Glutamatergic neuron (in vitro differentiated cells): ENCODE measurements around the gene BTBD9. TPM values are rescaled to one million over a fixed set of nuclear protein-coding genes. Genes with fewer than 3 reads are reported as not detected.

Source experiments
- DNase-seq: peaks from one replicate; pipeline ENCODE4 v3.0.0; 2022
- H3K27ac Mint-ChIP-seq: one replicate; pipeline ENCODE4 v1.8.0; 2020; ENCODE audit warnings: mild to moderate bottlenecking, mixed read lengths, inconsistent platforms; ENCODE audit not compliant: unreplicated experiment
- H3K27me3 Mint-ChIP-seq: one replicate; pipeline ENCODE4 v1.8.0; 2020; ENCODE audit warnings: mild to moderate bottlenecking, moderate library complexity, mixed read lengths, inconsistent platforms; ENCODE audit not compliant: unreplicated experiment
- H3K36me3 Mint-ChIP-seq: one replicate; pipeline ENCODE4 v1.8.0; 2020; ENCODE audit warnings: mild to moderate bottlenecking, mixed read lengths, inconsistent platforms; ENCODE audit not compliant: unreplicated experiment
- H3K4me1 Mint-ChIP-seq: one replicate; pipeline ENCODE4 v1.8.0; 2020; ENCODE audit warnings: mild to moderate bottlenecking, low read depth, mixed read lengths, inconsistent platforms; ENCODE audit not compliant: unreplicated experiment
- H3K4me3 Mint-ChIP-seq: one replicate; pipeline ENCODE4 v1.8.0; 2020; ENCODE audit warnings: mild to moderate bottlenecking, mixed read lengths, inconsistent platforms; ENCODE audit not compliant: unreplicated experiment
- H3K9me3 Mint-ChIP-seq: one replicate; pipeline ENCODE4 v1.8.0; 2020; ENCODE audit warnings: mild to moderate bottlenecking, moderate library complexity, mixed read lengths, inconsistent platforms; ENCODE audit not compliant: unreplicated experiment
- CTCF ChIP-seq: fragments of 200-600 bp; sonication (generic); IDR thresholded peaks from one replicate; pipeline ENCODE4 v1.5.0; 2021; ENCODE audit not compliant: partially characterized antibody, unreplicated experiment
- total RNA-seq: library from RNA; stranded (reverse); fragmentation: NEBNext Ultra II Directional; extraction: Animal tissue kit (Norgen Biotek cat#: 25700); gene quantifications from one replicate; pipeline ENCODE4 v1.2.1, GENCODE V29; 2021; ENCODE audit not compliant: unreplicated experiment

BTBD9 gene
- total RNA-seq, 1 donor from 2014 or later, result 18.8 TPM

- H3K4me3 Mint-ChIP-seq, result no peak overlapping the region
- H3K36me3 Mint-ChIP-seq, result no peaks in the 10 kb centered on the region
- no peak overlapping the region for H3K27ac Mint-ChIP-seq
- DNase-seq, result no peak
- no peak for TF ChIP-seq CTCF
- H3K27me3 Mint-ChIP-seq, result no peaks in the 10 kb centered on the region
- H3K4me1 Mint-ChIP-seq, result peaks cover 12% of the 10 kb centered on the region
- H3K9me3 Mint-ChIP-seq, result no peaks in the 10 kb centered on the region
Measured at GRCh38 chr6:38552121-38552520, 87.6 kb downstream of the BTBD9 start.

- Mint-ChIP-seq H3K4me3 (no peak overlapping the region), H3K9me3 (no peaks in the 10 kb centered on the region), H3K4me1 (peaks cover 12% of the 10 kb centered on the region), H3K27me3 (no peaks in the 10 kb centered on the region), H3K27ac (no peak overlapping the region), H3K36me3 (no peaks in the 10 kb centered on the region)
- no peak for TF ChIP-seq CTCF
- no peak for DNase-seq
Measured at GRCh38 chr6:38549795-38550194, 89.9 kb downstream of the BTBD9 start.

- TF ChIP-seq CTCF, result no peak
- Mint-ChIP-seq H3K27me3 (peaks cover 2% of the 10 kb centered on the region), H3K36me3 (peaks cover 2% of the 10 kb centered on the region), H3K9me3 (no peaks in the 10 kb centered on the region), H3K27ac (no peak overlapping the region), H3K4me3 (no peak overlapping the region), H3K4me1 (peaks cover 12% of the 10 kb centered on the region)
- no peak for DNase-seq
Measured at GRCh38 chr6:38549180-38549579, 90.5 kb downstream of the BTBD9 start.

- Mint-ChIP-seq H3K4me1 (no peaks in the 10 kb centered on the region), H3K9me3 (no peaks in the 10 kb centered on the region), H3K4me3 (no peak overlapping the region), H3K27me3 (peaks cover 2% of the 10 kb centered on the region), H3K36me3 (peaks cover 4% of the 10 kb centered on the region), H3K27ac (no peak overlapping the region)
- no peak for DNase-seq
- TF ChIP-seq CTCF, result no peak
Measured at GRCh38 chr6:38543022-38543421, 96.7 kb downstream of the BTBD9 start.

- H3K27ac Mint-ChIP-seq, result no peak overlapping the region
- no peak for DNase-seq
- no peaks in the 10 kb centered on the region for H3K9me3 Mint-ChIP-seq
- no peak overlapping the region for H3K4me3 Mint-ChIP-seq
- H3K36me3 Mint-ChIP-seq, result peaks cover 4% of the 10 kb centered on the region
- H3K4me1 Mint-ChIP-seq, result no peaks in the 10 kb centered on the region
- TF ChIP-seq CTCF, result no peak
- peaks cover 2% of the 10 kb centered on the region for H3K27me3 Mint-ChIP-seq
Measured at GRCh38 chr6:38542031-38542430, 97.7 kb downstream of the BTBD9 start.
